Colonic mucosa (tissue), 4 donors: ENCODE measurements around the gene CEP76. TPM values are rescaled to one million over a fixed set of nuclear protein-coding genes. Genes with fewer than 3 reads are reported as not detected.

Experiments used
- DNase-seq: peaks from one replicate; pipeline ENCODE4 v3.0.0-alpha.2; 2020
- H3K27ac ChIP-seq: fragments of 200-600 bp; one replicate; pipeline ENCODE4 v1.8.0; 2021
- H3K27me3 ChIP-seq: fragments of 200-600 bp; one replicate; pipeline ENCODE4 v1.8.0; 2021
- H3K36me3 ChIP-seq: fragments of 200-600 bp; one replicate; pipeline ENCODE4 v1.8.0; 2021
- H3K4me1 ChIP-seq: fragments of 200-600 bp; one replicate; pipeline ENCODE4 v1.8.0; 2021; ENCODE audit warnings: mild to moderate bottlenecking
- H3K4me3 ChIP-seq: fragments of 200-600 bp; one replicate; pipeline ENCODE4 v1.8.0; 2021
- H3K9ac ChIP-seq, 2 donors: one replicate each; pipeline ENCODE4 v1.7.0; 2013; ENCODE audit warnings: control low read depth in 2 of 2, low read depth in 2 of 2, low read length in 2 of 2
- H3K9me3 ChIP-seq: fragments of 200-600 bp; one replicate; pipeline ENCODE4 v1.8.0; 2021
- intact Hi-C: fragments of 100-400 bp; cut with DNase I; formaldehyde crosslinking; loops from one replicate; pipeline ENCODE4 v1.14.1; 2022
- total RNA-seq, 2 donors: library from RNA; stranded (reverse); fragmentation: NEBNext Ultra II Directional in 1 of 2; extraction: Animal tissue kit (Norgen Biotek cat#: 25700) in 1 of 2; gene quantifications; one replicate each; pipeline ENCODE4 v1.2.1, GENCODE V29; 2021
- TF ChIP-seq, protein P1 (sequence below): fragments of 200-600 bp; IDR thresholded peaks from one replicate; pipeline ENCODE4 v1.8.0; 2022; ENCODE audit warnings: antibody characterized with exemption, mild to moderate bottlenecking
- donor health status: healthy.
- donor health status: DM: no; HTN: no; CAD: no.
- donor health status: DM: no; HTN: no; CAD: no.

Gene CEP76
- total RNA-seq, 2 donors from 2014 or later, result 4.7 to 10.7 TPM

DNA sequence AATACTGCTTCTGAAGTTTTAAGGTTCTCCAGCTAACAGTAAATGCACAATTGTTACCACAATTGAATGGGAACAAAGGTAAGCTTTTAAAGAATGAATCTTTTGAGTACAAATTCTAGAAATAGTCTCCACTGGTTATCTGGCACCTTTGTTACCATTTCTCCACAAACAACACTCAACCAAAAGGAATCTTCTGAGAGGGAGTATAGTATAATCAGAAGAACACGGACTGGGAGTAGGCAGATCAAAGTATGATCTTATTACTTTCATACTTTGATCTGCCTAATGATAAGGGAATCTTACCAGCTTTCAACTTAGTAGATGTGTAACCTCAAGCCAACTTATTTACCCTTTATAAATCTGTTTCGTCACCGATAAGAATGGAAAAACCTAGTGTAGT lies 1.4 kb downstream of the CEP76 start:
- Histone ChIP-seq H3K36me3 (no peaks in the 10 kb centered on the region), H3K4me3 (peak overlapping the region; percentile 89), H3K27ac (no peak overlapping the region), H3K9me3 (no peaks in the 10 kb centered on the region), H3K27me3 (no peaks in the 10 kb centered on the region), H3K4me1 (peaks cover 9% of the 10 kb centered on the region), H3K9ac (no peak overlapping the region)
- DNase-seq, result no peak
- intact Hi-C loops, result no loop called here
- TF ChIP-seq, protein P1, sequence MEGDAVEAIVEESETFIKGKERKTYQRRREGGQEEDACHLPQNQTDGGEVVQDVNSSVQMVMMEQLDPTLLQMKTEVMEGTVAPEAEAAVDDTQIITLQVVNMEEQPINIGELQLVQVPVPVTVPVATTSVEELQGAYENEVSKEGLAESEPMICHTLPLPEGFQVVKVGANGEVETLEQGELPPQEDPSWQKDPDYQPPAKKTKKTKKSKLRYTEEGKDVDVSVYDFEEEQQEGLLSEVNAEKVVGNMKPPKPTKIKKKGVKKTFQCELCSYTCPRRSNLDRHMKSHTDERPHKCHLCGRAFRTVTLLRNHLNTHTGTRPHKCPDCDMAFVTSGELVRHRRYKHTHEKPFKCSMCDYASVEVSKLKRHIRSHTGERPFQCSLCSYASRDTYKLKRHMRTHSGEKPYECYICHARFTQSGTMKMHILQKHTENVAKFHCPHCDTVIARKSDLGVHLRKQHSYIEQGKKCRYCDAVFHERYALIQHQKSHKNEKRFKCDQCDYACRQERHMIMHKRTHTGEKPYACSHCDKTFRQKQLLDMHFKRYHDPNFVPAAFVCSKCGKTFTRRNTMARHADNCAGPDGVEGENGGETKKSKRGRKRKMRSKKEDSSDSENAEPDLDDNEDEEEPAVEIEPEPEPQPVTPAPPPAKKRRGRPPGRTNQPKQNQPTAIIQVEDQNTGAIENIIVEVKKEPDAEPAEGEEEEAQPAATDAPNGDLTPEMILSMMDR, result no peak

DNA sequence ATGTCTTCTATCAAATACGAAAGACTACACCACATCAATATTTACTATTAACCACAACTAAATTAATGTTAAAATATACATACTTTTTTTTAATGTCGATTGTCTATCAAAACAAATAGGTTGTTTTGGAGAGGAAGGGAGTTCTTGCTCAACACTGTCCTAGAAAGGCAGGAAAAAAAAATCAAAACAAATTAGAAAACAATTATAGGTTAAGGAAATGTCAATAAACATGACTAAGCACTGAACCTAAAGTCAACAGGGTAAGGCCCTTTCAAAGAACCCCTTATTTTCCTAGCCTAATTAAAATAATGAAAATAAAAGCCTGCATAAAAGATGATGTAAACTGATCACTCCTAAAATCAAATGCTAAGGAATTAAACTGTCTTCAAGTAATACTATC lies 2.8 kb downstream of the CEP76 start:
- intact Hi-C loops, result no loop called here
- Histone ChIP-seq H3K4me1 (peaks cover 9% of the 10 kb centered on the region), H3K27ac (no peak overlapping the region), H3K27me3 (no peaks in the 10 kb centered on the region), H3K36me3 (no peaks in the 10 kb centered on the region), H3K9me3 (no peaks in the 10 kb centered on the region), H3K4me3 (no peak overlapping the region), H3K9ac (no peak overlapping the region)
- no peak for DNase-seq
- TF ChIP-seq, protein P1, result no peak

DNA sequence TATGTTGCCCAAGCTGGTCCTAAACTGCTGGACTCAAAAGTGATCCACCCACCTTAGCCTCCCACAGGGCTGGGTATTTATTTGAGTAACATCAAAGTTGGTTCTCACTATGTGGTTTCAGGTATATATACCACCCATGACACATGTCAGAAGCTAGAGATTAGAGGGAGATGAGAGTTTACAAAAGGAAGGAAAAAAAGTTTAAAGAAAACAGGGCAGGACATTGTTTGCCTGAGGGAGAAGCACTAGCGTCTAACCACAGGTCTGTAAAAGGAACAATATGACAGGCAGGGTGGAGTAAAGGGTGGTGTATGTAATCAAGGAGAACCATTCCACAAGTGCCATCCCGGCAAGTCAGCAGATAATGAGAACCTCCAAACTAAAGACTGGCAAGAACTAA lies 8.5 kb downstream of the CEP76 start:
- Histone ChIP-seq H3K4me1 (no peaks in the 10 kb centered on the region), H3K4me3 (no peak overlapping the region), H3K9me3 (no peaks in the 10 kb centered on the region), H3K9ac (no peak overlapping the region), H3K27ac (no peak overlapping the region), H3K36me3 (no peaks in the 10 kb centered on the region), H3K27me3 (no peaks in the 10 kb centered on the region)
- DNase-seq, result no peak
- intact Hi-C loops, result no loop called here
- TF ChIP-seq, protein P1, result no peak

DNA sequence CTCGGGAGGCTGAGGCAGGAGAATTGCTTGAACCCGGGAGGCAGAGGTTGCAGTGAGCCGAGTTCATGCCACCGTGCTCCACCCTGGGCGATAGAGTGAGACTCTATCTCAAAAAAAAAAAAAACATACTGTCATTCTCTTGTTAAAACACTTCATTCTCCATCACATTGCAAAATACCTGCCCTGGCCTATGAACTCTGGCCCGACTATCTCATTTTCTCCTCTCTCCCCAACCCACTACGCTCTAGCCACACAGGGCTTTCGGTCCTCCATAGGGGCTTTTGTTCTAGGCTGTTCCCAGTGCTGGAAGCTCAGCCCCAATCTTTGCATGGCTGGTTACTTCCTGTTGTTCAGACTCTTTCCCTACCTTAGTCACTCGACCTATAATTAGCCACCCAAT lies 10.3 kb downstream of the CEP76 start:
- TF ChIP-seq, protein P1, result no peak

DNA sequence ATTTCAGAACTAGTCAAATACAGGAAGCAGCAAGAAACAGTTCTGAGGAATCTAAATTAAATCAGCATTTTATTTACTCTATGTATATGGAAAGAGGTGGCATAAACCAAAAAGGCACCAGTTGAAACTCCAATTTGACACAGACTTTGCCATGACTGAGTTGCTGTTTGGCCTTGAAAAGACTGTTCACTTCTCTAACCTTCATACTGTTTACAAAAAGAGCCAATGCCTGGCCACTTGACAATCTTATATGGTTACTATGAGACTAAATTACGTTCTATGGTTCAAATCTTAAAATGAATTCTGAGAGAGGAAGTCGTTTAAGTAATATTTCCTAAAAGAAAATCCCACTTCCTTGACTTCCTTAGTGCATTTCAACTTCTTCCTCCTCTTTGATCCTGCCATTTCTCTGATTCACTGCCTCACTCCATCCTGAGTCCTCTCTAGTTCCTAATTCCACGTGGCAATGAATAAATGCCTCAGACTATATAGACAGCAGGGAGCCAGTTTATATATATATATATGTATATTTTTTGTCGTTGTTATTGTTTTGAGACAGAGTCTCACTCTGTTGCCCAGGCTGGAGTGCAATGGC lies 13.2 kb downstream of the CEP76 start:
- Histone ChIP-seq H3K36me3 (no peaks in the 10 kb centered on the region), H3K27me3 (no peaks in the 10 kb centered on the region), H3K9me3 (no peaks in the 10 kb centered on the region), H3K9ac (no peak overlapping the region), H3K4me1 (no peaks in the 10 kb centered on the region), H3K4me3 (no peak overlapping the region), H3K27ac (no peak overlapping the region)
- no peak for DNase-seq
- TF ChIP-seq, protein P1, result no peak
- intact Hi-C loops, result no loop called here

More for the DNA sequence above, 10.3 kb downstream of the CEP76 start:
- DNase-seq, result no peak
- Histone ChIP-seq H3K4me3 (no peak overlapping the region), H3K9me3 (no peaks in the 10 kb centered on the region), H3K4me1 (no peaks in the 10 kb centered on the region), H3K27me3 (no peaks in the 10 kb centered on the region), H3K9ac (no peak overlapping the region), H3K27ac (no peak overlapping the region), H3K36me3 (no peaks in the 10 kb centered on the region)
- intact Hi-C loops, result no loop called here
